SK-N-SH (cell line): Measurements from ENCODE around the gene IFITM1.

Experiments used
- CTCF ChIP-seq: fragments of 200-600 bp; sonication (generic); IDR thresholded peaks from 2 replicates; pipeline ENCODE4 v1.6.1; 2017; ENCODE audit warnings: antibody characterized with exemption, mild to moderate bottlenecking, moderate library complexity
- POLR2AphosphoS5 ChIP-seq: IDR thresholded peaks from 2 replicates; pipeline ENCODE4 v1.6.1; 2012; ENCODE audit warnings: low read depth, low read length
- RAD21 ChIP-seq: IDR thresholded peaks from 2 replicates; pipeline ENCODE4 v1.6.1; 2012; ENCODE audit warnings: mild to moderate bottlenecking, low read length
- REST ChIP-seq: IDR thresholded peaks from 2 replicates; pipeline ENCODE4 v1.6.1; 2012; ENCODE audit warnings: mild to moderate bottlenecking, low read depth, low read length, moderate library complexity
- SMC3 ChIP-seq: IDR thresholded peaks from 2 replicates; pipeline ENCODE4 v1.6.1; 2012; ENCODE audit warnings: low read depth, low read length, improper control_type of control experiment

- no peak for TF ChIP-seq POLR2AphosphoS5
- no peak for TF ChIP-seq CTCF
- TF ChIP-seq SMC3, result no peak
- TF ChIP-seq RAD21, result no peak
- no peak for TF ChIP-seq REST
Observed at GRCh38 chr11:280706-281485, 32.9 kb upstream of the IFITM1 start.
